ENCODE results near the gene PDZRN3. TPM values are rescaled to one million over a fixed set of nuclear protein-coding genes. Genes with fewer than 3 reads are reported as not detected.

PDZRN3 gene
- total RNA-seq, 1 experiment from 2014 or later, result 12.5 TPM

- POLR2A ChIA-PET, result no interaction called here
- no peaks in the 10 kb centered on the region for H3K9me3 Mint-ChIP-seq (ENCODE audit: unreplicated experiment)
- BruUV-seq (replicated peaks), result no TSS peak
- CTCF ChIA-PET, result no interaction called here
- no peaks in the 10 kb centered on the region for H3K27me3 Mint-ChIP-seq (ENCODE audit: insufficient read depth, unreplicated experiment)
- no peaks in the 10 kb centered on the region for H3K36me3 Mint-ChIP-seq (ENCODE audit: insufficient read depth, unreplicated experiment)
- H3K4me3 Mint-ChIP-seq (ENCODE audit: unreplicated experiment), result no peak overlapping the region
- Histone ChIP-seq H3K9me3 (no peaks in the 10 kb centered on the region), H3K36me3 (ENCODE audit: control insufficient read depth, insufficient read depth, low read length) (no peaks in the 10 kb centered on the region), H3K27me3 (replicated peaks; ENCODE audit: control insufficient read depth, insufficient read depth, low read length) (no peaks in the 10 kb centered on the region), H3K4me3 (ENCODE audit: low read depth, low read length) (no peak overlapping the region), H3K4me1 (peaks cover under 1% of the 10 kb centered on the region; the same call in 1 of the 2 replicates)
- no peak for TF ChIP-seq CTCF (IDR thresholded peaks at IDR 0.05; ENCODE audit: insufficient read depth in 1 of 2, low read depth in 1 of 2, low read length in 1 of 2, severe bottlenecking in 1 of 2, unreplicated experiment in 1 of 2)
- DNase-seq, result no peak
- intact Hi-C loops (cut with micrococcal nuclease; ENCODE audit: unreplicated experiment), result no loop called here
- no peak overlapping the region for H3K27ac Mint-ChIP-seq (ENCODE audit: unreplicated experiment)
- no peaks in the 10 kb centered on the region for H3K4me1 Mint-ChIP-seq (ENCODE audit: low read depth, unreplicated experiment)
These were observed 126.9 kb downstream of the PDZRN3 start for GRCh38 chr3:73497646-73498406.

- CTCF ChIA-PET, result no interaction called here
These were observed 131.0 kb downstream of the PDZRN3 start for GRCh38 chr3:73493543-73494308.

More at GRCh38 chr3:73493543-73494308, 131.0 kb downstream of the PDZRN3 start:
- POLR2A ChIA-PET, result no interaction called here
- Mint-ChIP-seq H3K27me3 (ENCODE audit: insufficient read depth, unreplicated experiment) (no peaks in the 10 kb centered on the region), H3K27ac (ENCODE audit: unreplicated experiment) (no peak overlapping the region), H3K36me3 (ENCODE audit: insufficient read depth, unreplicated experiment) (no peaks in the 10 kb centered on the region), H3K4me1 (ENCODE audit: low read depth, unreplicated experiment) (no peaks in the 10 kb centered on the region), H3K9me3 (ENCODE audit: unreplicated experiment) (no peaks in the 10 kb centered on the region), H3K4me3 (ENCODE audit: unreplicated experiment) (no peak overlapping the region)
- Histone ChIP-seq H3K9me3 (no peaks in the 10 kb centered on the region), H3K4me3 (ENCODE audit: low read depth, low read length) (no peak overlapping the region), H3K4me1 (no peaks in the 10 kb centered on the region), H3K36me3 (ENCODE audit: control insufficient read depth, insufficient read depth, low read length) (no peaks in the 10 kb centered on the region; the same call in 1 of the 2 replicates), H3K27me3 (replicated peaks; ENCODE audit: control insufficient read depth, insufficient read depth, low read length) (no peaks in the 10 kb centered on the region)
- no peak for DNase-seq
- TF ChIP-seq CTCF (IDR thresholded peaks at IDR 0.05; ENCODE audit: insufficient read depth in 1 of 2, low read depth in 1 of 2, low read length in 1 of 2, severe bottlenecking in 1 of 2, unreplicated experiment in 1 of 2), result no peak
- BruUV-seq (replicated peaks), result no TSS peak
- intact Hi-C loops (cut with micrococcal nuclease; ENCODE audit: unreplicated experiment), result no loop called here
